Keratinocyte (primary cell): ENCODE data around the gene SERPINB1. TPM values are rescaled to one million over a fixed set of nuclear protein-coding genes. Genes with fewer than 3 reads are reported as not detected.

Experiments
- DNase-seq: peaks from one replicate; pipeline ENCODE4 v3.0.0-alpha.2; 2011; ENCODE audit warnings: low read depth, missing footprints, low spot score
- FAIRE-seq: peaks from 2 replicates; lab custom pipeline; 2011; peaks lifted over from hg19 to GRCh38; lab: Jason Lieb, UNC
- H2AFZ ChIP-seq: 2 replicates; pipeline ENCODE4 v1.6.0; 2012; ENCODE audit warnings: low read length, control low read depth, inconsistent platforms; ENCODE audit not compliant: control insufficient read depth
- H3K27ac ChIP-seq: 2 replicates; pipeline ENCODE4 v1.5.1; 2011; ENCODE audit warnings: low read length; ENCODE audit not compliant: control insufficient read depth, insufficient read depth
- H3K27me3 ChIP-seq: 3 replicates; pipeline ENCODE4 v1.6.0; 2011; ENCODE audit warnings: low read length; ENCODE audit not compliant: control insufficient read depth, insufficient read depth; ENCODE audit errors: extremely low read depth
- H3K36me3 ChIP-seq, 2 experiments: 2 replicates in 1 of 2; 3 replicates in 1 of 2; pipeline ENCODE4 v1.5.1; 2011; ENCODE audit warnings: low read length in 2 of 2, mild to moderate bottlenecking in 1 of 2; ENCODE audit not compliant: control insufficient read depth in 2 of 2, insufficient read depth in 2 of 2; ENCODE audit errors: extremely low read depth in 1 of 2
- H3K4me1 ChIP-seq: 3 replicates; pipeline ENCODE4 v1.5.1; 2011; ENCODE audit warnings: low read length; ENCODE audit not compliant: control insufficient read depth, insufficient read depth; ENCODE audit errors: extremely low read depth
- H3K4me2 ChIP-seq: 3 replicates; pipeline ENCODE4 v1.6.0; 2011; ENCODE audit warnings: low read depth, low read length; ENCODE audit not compliant: control insufficient read depth, insufficient read depth; ENCODE audit errors: extremely low read depth
- H3K4me3 ChIP-seq, 3 experiments: fragments of 200-600 bp in 1 of 3; sonication (generic) in 1 of 3; 2 replicates in 2 of 3; 3 replicates in 1 of 3; pipeline ENCODE4 v1.5.1; 2011 to 2016; ENCODE audit warnings: low read length in 3 of 3, mild to moderate bottlenecking in 3 of 3, control low read depth in 2 of 3, inconsistent platforms in 1 of 3, low read depth in 1 of 3, mixed read lengths in 1 of 3, mixed run types in 1 of 3, moderate library complexity in 1 of 3; ENCODE audit not compliant: control insufficient read depth in 2 of 3, insufficient read depth in 2 of 3; ENCODE audit errors: extremely low read depth in 1 of 3
- H3K79me2 ChIP-seq: 2 replicates; pipeline ENCODE4 v1.6.0; 2012; ENCODE audit warnings: low read length; ENCODE audit not compliant: control insufficient read depth, insufficient read depth
- H3K9ac ChIP-seq: 3 replicates; pipeline ENCODE4 v1.6.0; 2011; ENCODE audit warnings: low read length; ENCODE audit not compliant: control insufficient read depth, insufficient read depth; ENCODE audit errors: extremely low read depth
- H3K9me1 ChIP-seq: 3 replicates; pipeline ENCODE4 v1.6.0; 2011; ENCODE audit warnings: low read length; ENCODE audit not compliant: control insufficient read depth, insufficient read depth; ENCODE audit errors: extremely low read depth
- H3K9me3 ChIP-seq: 2 replicates; pipeline ENCODE4 v1.5.1; 2012; ENCODE audit warnings: low read depth, low read length; ENCODE audit not compliant: control insufficient read depth
- H4K20me1 ChIP-seq: 3 replicates; pipeline ENCODE4 v1.6.0; 2011; ENCODE audit warnings: low read length; ENCODE audit not compliant: control insufficient read depth, insufficient read depth; ENCODE audit errors: extremely low read depth
- EZH2 ChIP-seq: IDR thresholded peaks from one replicate; pipeline ENCODE4 v1.6.1; 2012; ENCODE audit warnings: inconsistent platforms, mild to moderate bottlenecking, low read length, moderate library complexity
- dilution Hi-C: fragments of 300-500 bp; cut with MboI; formaldehyde crosslinking; loops from one replicate; pipeline ENCODE4 v1.7.0; 2020; ENCODE audit warnings: low sequenced_read_pairs; ENCODE audit not compliant: extremely low pct_ligation_motif_present
- polyA plus RNA-seq, 5 experiments: library from polyadenylated mRNA; depleted of rRNA in 3 of 5; stranded (reverse) in 3 of 5; stranded (forward) in 1 of 5; unstranded in 1 of 5; fragments of >200 nt; gene quantifications; 1 replicate in 1 of 5; 2 replicates in 3 of 5; 3 replicates in 1 of 5; pipeline versions ENCODE4 v1.2.1 to v1.2.3, GENCODE V29; 2011 to 2012; ENCODE audit warnings: missing spikeins in 2 of 5, low read depth in 1 of 5, low replicate concordance in 1 of 5
- TF ChIP-seq, protein P1 (sequence below), 3 experiments: IDR thresholded peaks in 1 of 3; conservative IDR thresholded peaks in 1 of 3; optimal IDR thresholded peaks in 1 of 3; 2 replicates in 2 of 3; 3 replicates in 1 of 3; pipeline versions ENCODE3 to v1.5.1; 2011; ENCODE audit warnings: low read length in 3 of 3, mild to moderate bottlenecking in 3 of 3, moderate library complexity in 2 of 3, control low read depth in 1 of 3, inconsistent platforms in 1 of 3; ENCODE audit not compliant: insufficient read depth in 2 of 3; ENCODE audit errors: extremely low read depth in 1 of 3

The SERPINB1 gene
- polyA plus RNA-seq, 1 donor (not counting 4 experiments of a cell fraction or from before 2014, with no cell fraction given), result 71.9 TPM

DNA sequence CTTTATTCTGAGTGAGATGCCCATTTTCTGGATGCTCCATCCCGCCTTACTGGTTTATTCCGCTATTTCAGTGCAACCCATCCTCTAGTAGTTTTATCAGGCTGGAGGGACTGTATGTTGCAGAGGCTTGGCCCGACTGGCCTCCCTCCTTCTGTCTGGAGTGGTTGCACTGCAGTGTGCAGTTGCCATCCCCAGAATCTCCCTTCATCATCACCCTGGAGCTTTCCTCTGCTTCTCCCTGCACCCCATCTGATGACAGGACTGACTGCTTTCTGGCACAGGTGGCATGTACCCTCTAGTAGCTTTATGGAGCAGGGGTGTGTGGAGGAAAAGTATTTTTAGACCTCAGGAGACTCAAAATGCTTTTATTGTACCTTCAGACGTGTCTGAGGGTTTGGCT is 55.4 kb downstream of the SERPINB1 start:
- dilution Hi-C loops, result no loop called here
- no peak overlapping the region for H3K4me3 ChIP-seq
- H3K4me2 ChIP-seq, result no peak overlapping the region
- H3K36me3 ChIP-seq, result peaks cover 19 to 22% of the 10 kb centered on the region in 2 experiments
- no peaks in the 10 kb centered on the region for H3K9me1 ChIP-seq
- FAIRE-seq (no peak), DNase-seq (no peak)
- H3K9ac ChIP-seq, result no peak overlapping the region
- peaks cover 27% of the 10 kb centered on the region for H3K79me2 ChIP-seq
- peaks cover 3% of the 10 kb centered on the region for H4K20me1 ChIP-seq
- peaks cover 3% of the 10 kb centered on the region for H3K4me1 ChIP-seq
- TF ChIP-seq, protein P1, sequence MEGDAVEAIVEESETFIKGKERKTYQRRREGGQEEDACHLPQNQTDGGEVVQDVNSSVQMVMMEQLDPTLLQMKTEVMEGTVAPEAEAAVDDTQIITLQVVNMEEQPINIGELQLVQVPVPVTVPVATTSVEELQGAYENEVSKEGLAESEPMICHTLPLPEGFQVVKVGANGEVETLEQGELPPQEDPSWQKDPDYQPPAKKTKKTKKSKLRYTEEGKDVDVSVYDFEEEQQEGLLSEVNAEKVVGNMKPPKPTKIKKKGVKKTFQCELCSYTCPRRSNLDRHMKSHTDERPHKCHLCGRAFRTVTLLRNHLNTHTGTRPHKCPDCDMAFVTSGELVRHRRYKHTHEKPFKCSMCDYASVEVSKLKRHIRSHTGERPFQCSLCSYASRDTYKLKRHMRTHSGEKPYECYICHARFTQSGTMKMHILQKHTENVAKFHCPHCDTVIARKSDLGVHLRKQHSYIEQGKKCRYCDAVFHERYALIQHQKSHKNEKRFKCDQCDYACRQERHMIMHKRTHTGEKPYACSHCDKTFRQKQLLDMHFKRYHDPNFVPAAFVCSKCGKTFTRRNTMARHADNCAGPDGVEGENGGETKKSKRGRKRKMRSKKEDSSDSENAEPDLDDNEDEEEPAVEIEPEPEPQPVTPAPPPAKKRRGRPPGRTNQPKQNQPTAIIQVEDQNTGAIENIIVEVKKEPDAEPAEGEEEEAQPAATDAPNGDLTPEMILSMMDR (optimal IDR thresholded peaks at IDR 0.05 in 1 of 3, IDR thresholded peaks at IDR 0.05 in 1 of 3, conservative IDR thresholded peaks at IDR 0.05 in 1 of 3; ENCODE audit: extremely low read depth in 1 of 3, insufficient read depth in 2 of 3, low read length in 3 of 3), result no peak
- TF ChIP-seq EZH2, result no peak
- no peaks in the 10 kb centered on the region for H3K27me3 ChIP-seq
- no peak overlapping the region for H3K27ac ChIP-seq
- H3K9me3 ChIP-seq, result no peaks in the 10 kb centered on the region
- no peak overlapping the region for H2AFZ ChIP-seq

DNA sequence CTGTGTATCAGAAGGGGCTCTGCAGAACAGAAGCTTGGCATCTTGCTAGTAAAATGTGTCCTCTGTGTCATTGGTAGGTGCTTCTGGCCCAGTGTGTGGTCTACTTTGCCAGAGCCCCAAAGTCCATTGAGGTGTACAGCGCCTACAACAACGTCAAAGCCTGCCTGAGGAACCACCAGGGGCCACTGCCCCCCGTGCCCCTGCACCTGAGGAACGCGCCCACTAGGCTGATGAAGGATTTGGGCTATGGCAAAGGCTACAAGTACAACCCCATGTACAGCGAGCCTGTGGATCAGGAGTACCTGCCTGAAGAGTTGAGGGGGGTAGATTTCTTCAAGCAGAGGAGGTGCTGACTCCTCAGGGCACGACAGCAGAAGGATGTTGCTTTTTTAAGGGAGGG is 56.7 kb downstream of the SERPINB1 start:
- H2AFZ ChIP-seq, result no peak overlapping the region
- no peaks in the 10 kb centered on the region for H3K9me1 ChIP-seq
- no peak overlapping the region for H3K4me3 ChIP-seq
- H3K9me3 ChIP-seq, result no peaks in the 10 kb centered on the region
- H3K27me3 ChIP-seq, result no peaks in the 10 kb centered on the region
- DNase-seq (no peak), FAIRE-seq (no peak)
- peaks cover 3% of the 10 kb centered on the region for H4K20me1 ChIP-seq
- no peak overlapping the region for H3K4me2 ChIP-seq
- no peak overlapping the region for H3K27ac ChIP-seq
- TF ChIP-seq, protein P1 (optimal IDR thresholded peaks at IDR 0.05 in 1 of 3, IDR thresholded peaks at IDR 0.05 in 1 of 3, conservative IDR thresholded peaks at IDR 0.05 in 1 of 3; ENCODE audit: extremely low read depth in 1 of 3, insufficient read depth in 2 of 3, low read length in 3 of 3), result no peak
- no peak for TF ChIP-seq EZH2
- dilution Hi-C loops, result no loop called here
- peaks cover 3% of the 10 kb centered on the region for H3K4me1 ChIP-seq
- no peak overlapping the region for H3K9ac ChIP-seq
- H3K36me3 ChIP-seq, result peaks cover 24 to 28% of the 10 kb centered on the region in 2 experiments
- H3K79me2 ChIP-seq, result peaks cover 37% of the 10 kb centered on the region
